GM21529 (cell line): ENCODE results near the gene CDYL2.

Experiments
- ATAC-seq: cut with Tn5 transposase; IDR thresholded peaks from one replicate; pipeline ENCODE4 v1.9.1; 2021; ENCODE audit not compliant: unreplicated experiment

The CDYL2 gene

GRCh38 chr16:80604600-80605355, 199.6 kb downstream of the CDYL2 start:
- no peak for ATAC-seq

GRCh38 chr16:80602894-80603293, 201.5 kb downstream of the CDYL2 start:
- no peak for ATAC-seq

- no peak for ATAC-seq
Observed at GRCh38 chr16:80601182-80601581, 203.2 kb downstream of the CDYL2 start.

- ATAC-seq = no peak
Observed at GRCh38 chr16:80599466-80599865, 204.9 kb downstream of the CDYL2 start.

DNA sequence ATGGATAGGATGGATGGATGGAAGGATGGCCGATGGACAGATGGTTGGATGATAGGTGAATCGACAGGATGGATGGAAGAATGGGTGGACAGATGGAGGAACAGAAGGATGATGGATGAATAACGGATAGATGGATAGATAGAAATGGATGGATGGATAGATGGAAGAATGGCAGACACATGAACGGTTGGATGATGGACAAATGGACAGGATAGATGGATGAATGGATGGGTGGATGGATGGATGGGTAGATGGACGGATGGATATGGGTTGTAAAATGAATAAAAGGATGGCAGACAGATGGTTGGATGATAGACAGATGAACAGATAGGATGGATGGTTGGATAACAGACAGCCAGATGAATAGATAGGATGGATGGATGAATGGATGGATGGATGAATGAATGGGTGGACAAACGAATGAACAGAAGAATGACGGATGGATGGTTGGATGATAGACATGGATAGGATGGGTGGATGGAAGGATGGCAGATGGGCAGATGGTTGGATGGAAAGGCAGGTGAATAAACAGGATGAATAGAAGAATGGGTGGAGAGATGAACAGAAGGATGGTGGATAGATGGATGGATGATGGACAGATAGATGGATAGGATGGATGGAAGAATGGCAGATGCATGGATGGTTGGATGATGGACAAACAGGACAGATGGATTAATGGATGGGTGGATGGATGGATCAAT, 207.7 kb downstream of the CDYL2 start:
- no peak for ATAC-seq

- no peak for ATAC-seq
Observed at GRCh38 chr16:80594756-80595155, 209.6 kb downstream of the CDYL2 start.

- ATAC-seq = no peak
Observed at GRCh38 chr16:80592273-80592672, 212.1 kb downstream of the CDYL2 start.

GRCh38 chr16:80591071-80591915, 213.1 kb downstream of the CDYL2 start:
- no peak for ATAC-seq

- ATAC-seq = no peak
Observed at GRCh38 chr16:80587071-80587470, 217.3 kb downstream of the CDYL2 start.

DNA sequence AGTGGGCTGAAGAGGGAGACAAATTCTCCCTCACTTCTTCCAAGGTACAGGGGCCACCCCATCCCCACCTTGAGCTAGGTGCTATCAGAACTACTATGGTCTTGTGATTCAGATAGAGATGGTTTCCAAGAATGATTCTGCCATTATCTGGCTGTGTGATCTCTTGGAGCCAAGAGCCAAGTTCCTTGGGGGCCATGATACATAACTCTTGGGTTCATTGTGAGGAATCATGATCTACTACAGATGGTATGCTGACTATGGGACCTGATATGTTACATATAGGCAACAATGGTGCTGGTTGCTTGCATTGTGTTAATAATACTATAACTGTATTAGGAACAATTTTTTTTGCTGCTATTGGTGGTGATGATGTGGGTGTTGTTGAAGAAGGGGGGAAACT, 217.9 kb downstream of the CDYL2 start:
- no peak for ATAC-seq

- ATAC-seq = peak; percentile 58
Observed at GRCh38 chr16:80585764-80586163, 218.6 kb downstream of the CDYL2 start.

GRCh38 chr16:80583466-80583865, 220.9 kb downstream of the CDYL2 start:
- no peak for ATAC-seq

DNA sequence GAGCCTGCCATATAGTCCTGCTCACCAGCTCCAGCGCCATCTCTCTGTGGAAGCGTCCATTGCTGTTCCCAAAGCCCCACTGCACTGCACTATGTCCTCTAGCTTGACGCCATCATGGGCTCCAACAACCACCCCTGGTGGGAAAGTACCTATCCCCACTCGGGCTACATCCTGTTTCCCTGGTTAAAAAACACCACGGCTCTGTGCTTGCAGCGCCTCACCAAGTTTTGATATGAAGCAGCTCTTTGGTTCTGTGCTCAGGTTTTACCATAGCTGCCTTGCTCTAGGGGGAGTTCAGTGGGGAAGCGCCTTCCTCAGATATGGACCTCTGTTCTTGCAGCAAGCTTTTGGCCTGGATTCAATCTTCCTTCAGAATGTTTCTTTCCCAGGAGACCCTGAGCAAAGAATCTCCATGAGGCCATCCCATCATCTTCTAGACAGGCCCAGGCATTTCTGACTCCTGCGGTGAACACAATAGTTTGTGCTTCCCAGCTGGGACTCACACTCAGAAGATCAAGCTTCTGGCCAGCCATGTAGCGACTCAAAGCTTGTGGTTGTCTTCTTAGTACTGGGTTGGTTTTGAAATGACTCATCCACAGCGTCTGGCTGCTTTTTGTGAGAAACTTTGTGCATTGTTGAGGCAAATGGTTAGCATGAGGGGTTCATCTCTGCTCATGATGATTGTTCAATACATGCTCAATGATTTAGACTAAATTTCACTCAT, 224.1 kb downstream of the CDYL2 start:
- peak; percentile 91 for ATAC-seq

GRCh38 chr16:80577485-80578280, 226.7 kb downstream of the CDYL2 start:
- no peak for ATAC-seq

DNA sequence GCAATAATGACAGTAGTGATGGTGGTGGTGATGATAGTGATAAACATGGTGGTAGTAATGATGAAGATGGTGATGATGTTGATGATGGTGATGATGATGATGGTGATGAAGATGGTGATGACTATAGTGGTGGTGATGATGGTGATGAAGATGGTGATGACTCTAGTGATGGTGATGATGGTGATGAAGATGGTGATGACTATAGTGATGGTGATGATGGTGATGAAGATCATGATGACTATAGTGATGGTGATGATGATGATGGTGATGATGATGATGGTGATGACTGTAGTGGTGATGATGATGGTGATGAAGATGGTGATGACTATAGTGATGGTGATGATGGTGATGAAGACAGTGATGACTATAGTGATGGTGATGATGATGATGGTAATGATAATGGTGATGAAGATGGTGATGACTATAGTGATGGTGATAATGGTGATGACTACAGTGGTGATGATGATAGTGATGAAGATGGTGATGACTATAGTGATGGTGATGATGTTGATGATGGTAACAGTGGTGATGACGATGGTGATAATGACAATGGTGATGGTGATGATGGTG, 228.0 kb downstream of the CDYL2 start:
- no peak for ATAC-seq

- ATAC-seq = no peak
Observed at GRCh38 chr16:80573700-80574120, 230.7 kb downstream of the CDYL2 start.

GRCh38 chr16:80570106-80570478, 234.3 kb downstream of the CDYL2 start:
- ATAC-seq = no peak

DNA sequence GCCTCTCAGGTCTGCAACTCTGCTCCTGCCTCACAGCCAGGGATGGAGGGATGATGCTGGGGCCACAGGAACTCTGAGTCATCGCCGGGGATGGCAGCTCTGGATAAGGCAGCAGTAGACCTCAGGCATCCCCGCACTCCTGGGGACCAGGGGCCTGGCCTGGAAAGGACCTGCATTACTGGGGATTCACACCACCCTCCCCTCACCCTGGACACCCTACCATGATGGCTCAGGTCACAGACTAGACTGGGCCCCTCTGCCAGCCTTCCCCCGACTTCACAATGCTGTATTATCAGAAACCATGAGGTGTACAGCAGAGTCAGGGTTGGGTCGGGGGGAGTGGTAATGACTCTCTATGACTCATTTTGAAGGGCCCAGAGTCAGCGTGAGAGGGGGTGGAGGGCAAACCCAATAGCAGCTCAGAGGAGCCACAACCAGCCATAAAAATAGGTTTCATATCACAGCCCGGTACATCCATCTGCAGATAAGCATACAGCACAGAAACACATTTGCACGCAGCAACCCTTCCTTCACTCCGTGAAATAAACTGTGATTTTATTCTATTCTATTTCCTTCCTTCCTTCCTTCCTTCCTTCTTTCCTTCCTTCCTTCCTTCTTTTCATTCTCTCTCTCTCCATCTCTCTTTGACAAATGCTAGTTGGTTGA, 234.8 kb downstream of the CDYL2 start:
- no peak for ATAC-seq

DNA sequence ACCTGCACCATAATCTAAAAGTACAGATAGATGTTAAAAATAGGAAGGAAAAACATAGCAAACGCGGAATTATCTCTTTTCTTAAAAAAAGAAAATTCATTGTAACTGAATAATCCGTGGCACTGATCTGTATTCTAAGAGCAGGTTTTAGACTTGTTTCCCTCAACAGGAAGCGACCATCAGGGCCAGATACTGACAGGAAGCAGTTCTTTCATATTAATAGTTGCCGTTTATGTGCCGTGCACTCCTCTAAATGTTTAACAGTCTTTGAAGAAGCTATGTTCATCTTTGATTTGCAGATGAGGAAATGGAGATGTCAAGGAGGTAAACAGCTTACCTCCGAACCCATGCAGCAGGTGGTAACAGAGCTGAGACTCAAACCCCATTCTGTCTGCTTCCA, 240.0 kb downstream of the CDYL2 start:
- ATAC-seq = no peak
